ENCODE results near the gene UGT2B7. TPM values are rescaled to one million over a fixed set of nuclear protein-coding genes. Genes with fewer than 3 reads are reported as not detected.

UGT2B7 gene
- total RNA-seq, 1 donor from 2014 or later = 0.82 TPM

- Mint-ChIP-seq H3K4me1 (no peaks in the 10 kb centered on the region), H3K27me3 (ENCODE audit: low read depth) (no peaks in the 10 kb centered on the region), H3K27ac (ENCODE audit: unreplicated experiment) (no peak overlapping the region), H3K9me3 (peaks cover 3% of the 10 kb centered on the region), H3K36me3 (ENCODE audit: low read depth) (no peaks in the 10 kb centered on the region), H3K4me3 (no peak overlapping the region)
- no peak for DNase-seq (ENCODE audit: low read depth, low spot score)
- TF ChIP-seq, protein P1, sequence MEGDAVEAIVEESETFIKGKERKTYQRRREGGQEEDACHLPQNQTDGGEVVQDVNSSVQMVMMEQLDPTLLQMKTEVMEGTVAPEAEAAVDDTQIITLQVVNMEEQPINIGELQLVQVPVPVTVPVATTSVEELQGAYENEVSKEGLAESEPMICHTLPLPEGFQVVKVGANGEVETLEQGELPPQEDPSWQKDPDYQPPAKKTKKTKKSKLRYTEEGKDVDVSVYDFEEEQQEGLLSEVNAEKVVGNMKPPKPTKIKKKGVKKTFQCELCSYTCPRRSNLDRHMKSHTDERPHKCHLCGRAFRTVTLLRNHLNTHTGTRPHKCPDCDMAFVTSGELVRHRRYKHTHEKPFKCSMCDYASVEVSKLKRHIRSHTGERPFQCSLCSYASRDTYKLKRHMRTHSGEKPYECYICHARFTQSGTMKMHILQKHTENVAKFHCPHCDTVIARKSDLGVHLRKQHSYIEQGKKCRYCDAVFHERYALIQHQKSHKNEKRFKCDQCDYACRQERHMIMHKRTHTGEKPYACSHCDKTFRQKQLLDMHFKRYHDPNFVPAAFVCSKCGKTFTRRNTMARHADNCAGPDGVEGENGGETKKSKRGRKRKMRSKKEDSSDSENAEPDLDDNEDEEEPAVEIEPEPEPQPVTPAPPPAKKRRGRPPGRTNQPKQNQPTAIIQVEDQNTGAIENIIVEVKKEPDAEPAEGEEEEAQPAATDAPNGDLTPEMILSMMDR (conservative IDR thresholded peaks at IDR 0.05) = no peak
Measured at GRCh38 chr4:69115851-69116213, 19.6 kb downstream of the UGT2B7 start.

- H3K27ac Mint-ChIP-seq (ENCODE audit: unreplicated experiment) = no peak overlapping the region
- no peaks in the 10 kb centered on the region for H3K36me3 Mint-ChIP-seq (ENCODE audit: low read depth)
- peaks cover 3% of the 10 kb centered on the region for H3K9me3 Mint-ChIP-seq
- no peaks in the 10 kb centered on the region for H3K4me1 Mint-ChIP-seq
- TF ChIP-seq, protein P1 (conservative IDR thresholded peaks at IDR 0.05) = no peak
- no peak for DNase-seq (ENCODE audit: low read depth, low spot score)
- no peak overlapping the region for H3K4me3 Mint-ChIP-seq
- no peaks in the 10 kb centered on the region for H3K27me3 Mint-ChIP-seq (ENCODE audit: low read depth)
Measured at GRCh38 chr4:69116645-69117321, 20.5 kb downstream of the UGT2B7 start.

- Mint-ChIP-seq H3K36me3 (ENCODE audit: low read depth) (no peaks in the 10 kb centered on the region), H3K9me3 (peaks cover 4% of the 10 kb centered on the region), H3K27ac (ENCODE audit: unreplicated experiment) (no peak overlapping the region), H3K4me1 (no peaks in the 10 kb centered on the region), H3K4me3 (no peak overlapping the region), H3K27me3 (ENCODE audit: low read depth) (no peaks in the 10 kb centered on the region)
- TF ChIP-seq, protein P1 (conservative IDR thresholded peaks at IDR 0.05) = no peak
- DNase-seq (ENCODE audit: low read depth, low spot score) = no peak
Measured at GRCh38 chr4:69120870-69121269, 24.6 kb downstream of the UGT2B7 start.

- DNase-seq (ENCODE audit: low read depth, low spot score) = no peak
- no peak overlapping the region for H3K27ac Mint-ChIP-seq (ENCODE audit: unreplicated experiment)
- H3K36me3 Mint-ChIP-seq (ENCODE audit: low read depth) = no peaks in the 10 kb centered on the region
- H3K27me3 Mint-ChIP-seq (ENCODE audit: low read depth) = no peaks in the 10 kb centered on the region
- peaks cover 3% of the 10 kb centered on the region for H3K9me3 Mint-ChIP-seq
- H3K4me3 Mint-ChIP-seq = no peak overlapping the region
- TF ChIP-seq, protein P1 (conservative IDR thresholded peaks at IDR 0.05) = no peak
- H3K4me1 Mint-ChIP-seq = no peaks in the 10 kb centered on the region
Measured at GRCh38 chr4:69122476-69122875, 26.2 kb downstream of the UGT2B7 start.

DNA sequence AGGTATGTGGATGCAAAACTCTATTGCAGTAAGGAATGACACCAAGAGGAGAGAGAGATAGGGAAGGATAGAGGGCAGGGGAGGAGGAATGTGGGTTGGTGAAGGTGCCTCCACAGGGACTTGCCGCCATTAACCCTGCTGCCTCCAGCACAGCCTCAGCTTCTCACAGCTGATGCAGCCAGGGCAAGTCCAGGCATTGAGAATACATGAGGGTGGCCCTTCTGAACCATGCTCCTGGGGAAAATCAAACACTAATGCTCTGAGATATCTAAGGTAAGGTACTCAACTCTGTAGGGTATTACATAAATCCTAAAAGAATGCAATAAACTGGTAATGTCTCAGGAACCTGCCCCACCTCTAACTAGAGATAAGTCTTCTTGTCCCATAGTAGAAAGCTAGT lies 28.7 kb downstream of the UGT2B7 start:
- no peak for DNase-seq (ENCODE audit: low read depth, low spot score)
- TF ChIP-seq, protein P1 (conservative IDR thresholded peaks at IDR 0.05) = no peak
- no peak overlapping the region for H3K4me3 Mint-ChIP-seq

More for the DNA sequence above, 28.7 kb downstream of the UGT2B7 start:
- H3K36me3 Mint-ChIP-seq (ENCODE audit: low read depth) = no peaks in the 10 kb centered on the region
- H3K9me3 Mint-ChIP-seq = peaks cover 3% of the 10 kb centered on the region
- no peaks in the 10 kb centered on the region for H3K27me3 Mint-ChIP-seq (ENCODE audit: low read depth)
- no peak overlapping the region for H3K27ac Mint-ChIP-seq (ENCODE audit: unreplicated experiment)
- no peaks in the 10 kb centered on the region for H3K4me1 Mint-ChIP-seq
